Measurements from ENCODE around the gene KAT5.
"Not testable (repeated sequence)": the region's sequence is repeated elsewhere in the genome, so short reads cannot be mapped to it uniquely, and the experiment has no call there.

KAT5 gene

DNA sequence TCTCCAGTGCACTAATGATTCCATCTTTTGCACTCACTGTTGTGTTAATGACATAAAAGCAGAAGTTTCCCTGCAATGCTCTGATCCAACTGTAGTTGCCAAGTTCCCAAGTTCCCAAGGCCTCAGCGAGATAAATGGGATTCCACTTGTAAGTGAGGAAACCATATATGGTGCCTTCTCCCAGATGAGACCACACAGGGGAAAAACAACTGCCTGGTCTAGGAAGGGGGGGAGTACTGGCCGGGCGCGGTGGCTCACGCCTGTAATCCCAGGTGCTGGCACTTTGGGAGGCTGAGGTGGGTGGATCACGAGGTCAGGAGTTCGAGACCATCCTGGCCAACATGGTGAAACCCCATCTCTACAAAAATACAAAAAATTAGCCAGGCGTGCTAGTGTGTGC, 26.1 kb upstream of the KAT5 start:
- Histone ChIP-seq H2BK120ac (ENCODE audit: low read depth, low read length) (no peak overlapping the region), H3K9me3 (ENCODE audit: control insufficient read depth, low read length) (no peaks in the 10 kb centered on the region), H4K91ac (ENCODE audit: low read length) (no peak overlapping the region), H2BK12ac (ENCODE audit: low read length in 2 of 2) (no peak overlapping the region), H3K36me3 (ENCODE audit: control insufficient read depth in 1 of 2, insufficient read depth in 2 of 2, low read depth in 1 of 2, low read length in 2 of 2) (no peaks in the 10 kb centered on the region), H3K27ac (ENCODE audit: low read length, poor library complexity, severe bottlenecking) (no peak overlapping the region), H3K23ac (ENCODE audit: low read length in 2 of 2) (no peak overlapping the region), H3K4me1 (ENCODE audit: control insufficient read depth, insufficient read depth, low read depth, low read length) (no peaks in the 10 kb centered on the region), H3K14ac (ENCODE audit: low read length in 2 of 2) (no peak overlapping the region), H3K79me1 (replicated peaks; ENCODE audit: low read length, poor library complexity, severe bottlenecking) (no peaks in the 10 kb centered on the region), H3K4me2 (ENCODE audit: low read length, poor library complexity, severe bottlenecking) (no peak overlapping the region), H2AK5ac (ENCODE audit: low read length, severe bottlenecking) (no peak overlapping the region), H2AFZ (ENCODE audit: low read depth, low read length) (no peak overlapping the region), H3K18ac (ENCODE audit: low read depth in 1 of 2, low read length in 2 of 2) (no peak overlapping the region), H3K4me3 (ENCODE audit: insufficient read depth in 1 of 2, low read depth in 1 of 2, low read length in 2 of 2) (no peak overlapping the region), H3K27me3 (ENCODE audit: control insufficient read depth in 1 of 2, insufficient read depth in 1 of 2, low read length in 2 of 2) (peaks cover 23 to 24% of the 10 kb centered on the region in 2 experiments), H3K9ac (ENCODE audit: low read length) (no peak overlapping the region), H2BK15ac (ENCODE audit: low read depth, poor library complexity, severe bottlenecking) (no peak overlapping the region), H4K8ac (ENCODE audit: low read length) (no peak overlapping the region), H3K4ac (ENCODE audit: low read depth in 1 of 2, low read length in 2 of 2) (no peak overlapping the region), H2BK5ac (ENCODE audit: low read depth, low read length, poor library complexity, severe bottlenecking) (no peak overlapping the region)
- 93% methylated on average over 3 of the region's 8 CpGs for WGBS
- no peak for DNase-seq

DNA sequence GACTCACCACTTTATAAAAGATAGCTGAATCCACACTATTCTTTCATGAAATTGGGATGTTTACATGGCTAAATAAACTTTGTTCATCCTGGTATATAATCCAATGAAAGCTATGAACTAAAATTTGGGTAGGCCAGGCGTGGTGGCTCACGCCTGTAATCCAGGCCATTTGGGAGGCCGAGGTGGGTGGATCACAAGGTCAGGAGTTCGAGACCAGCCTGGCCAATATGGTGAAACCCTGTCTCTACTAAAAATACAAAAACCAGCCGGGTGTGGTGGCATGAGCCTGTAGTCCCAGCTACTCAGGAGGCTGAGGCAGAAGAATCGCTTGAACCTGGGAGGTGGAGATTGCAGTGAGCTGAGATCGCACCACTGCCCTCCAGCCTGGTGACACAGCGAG, 20.2 kb upstream of the KAT5 start:
- H4K8ac ChIP-seq (ENCODE audit: low read length); H2BK15ac ChIP-seq (ENCODE audit: low read depth, poor library complexity, severe bottlenecking); H3K14ac ChIP-seq (ENCODE audit: low read length in 2 of 2); H3K4me3 ChIP-seq (ENCODE audit: insufficient read depth in 1 of 2, low read depth in 1 of 2, low read length in 2 of 2); H4K91ac ChIP-seq (ENCODE audit: low read length); H3K9me3 ChIP-seq (ENCODE audit: control insufficient read depth, low read length); H3K4me2 ChIP-seq (ENCODE audit: low read length, poor library complexity, severe bottlenecking); H2AFZ ChIP-seq (ENCODE audit: low read depth, low read length); H3K79me1 ChIP-seq (replicated peaks; ENCODE audit: low read length, poor library complexity, severe bottlenecking); H3K9ac ChIP-seq (ENCODE audit: low read length); H3K18ac ChIP-seq (ENCODE audit: low read depth in 1 of 2, low read length in 2 of 2); H3K36me3 ChIP-seq (ENCODE audit: control insufficient read depth in 1 of 2, insufficient read depth in 2 of 2, low read depth in 1 of 2, low read length in 2 of 2); H2AK5ac ChIP-seq (ENCODE audit: low read length, severe bottlenecking); H2BK5ac ChIP-seq (ENCODE audit: low read depth, low read length, poor library complexity, severe bottlenecking); H3K27ac ChIP-seq (ENCODE audit: low read length, poor library complexity, severe bottlenecking); H2BK12ac ChIP-seq (ENCODE audit: low read length in 2 of 2); DNase-seq; H3K4ac ChIP-seq (ENCODE audit: low read depth in 1 of 2, low read length in 2 of 2); H3K23ac ChIP-seq (ENCODE audit: low read length in 2 of 2); H2BK120ac ChIP-seq (ENCODE audit: low read depth, low read length); H3K4me1 ChIP-seq (ENCODE audit: control insufficient read depth, insufficient read depth, low read depth, low read length): not testable (repeated sequence)
- peaks cover 6 to 17% of the 10 kb centered on the region in 2 experiments for H3K27me3 ChIP-seq (ENCODE audit: control insufficient read depth in 1 of 2, insufficient read depth in 1 of 2, low read length in 2 of 2)
- 92% methylated on average over 7 of the region's 8 CpGs for WGBS

DNA sequence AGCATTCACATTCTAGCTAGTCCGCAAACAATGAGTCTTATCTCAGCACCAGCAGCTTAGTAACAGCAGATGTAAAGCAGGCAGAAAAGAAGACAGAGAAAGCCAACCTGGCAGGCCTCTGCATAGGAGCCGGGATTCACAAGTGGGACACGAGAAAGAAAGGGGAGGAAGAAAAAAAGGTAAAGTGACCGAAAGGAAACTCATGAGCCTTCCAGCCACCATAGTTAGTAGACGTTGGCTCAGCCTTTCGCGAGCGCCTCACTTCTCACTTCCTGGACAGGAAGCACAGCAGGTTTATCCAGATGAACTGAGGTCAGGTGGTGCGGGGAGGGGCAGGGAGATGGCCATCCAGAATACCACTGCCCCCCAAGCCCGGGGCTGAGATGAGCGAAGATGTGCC, 19.7 kb upstream of the KAT5 start:
- Histone ChIP-seq H3K79me1 (replicated peaks; ENCODE audit: low read length, poor library complexity, severe bottlenecking) (no peaks in the 10 kb centered on the region), H3K27ac (ENCODE audit: low read length, poor library complexity, severe bottlenecking) (no peak overlapping the region), H3K9ac (ENCODE audit: low read length) (no peak overlapping the region), H4K8ac (ENCODE audit: low read length) (peak overlapping the region; percentile 41), H4K91ac (ENCODE audit: low read length) (no peak overlapping the region), H2AFZ (ENCODE audit: low read depth, low read length) (no peak overlapping the region), H2BK15ac (ENCODE audit: low read depth, poor library complexity, severe bottlenecking) (no peak overlapping the region), H2BK5ac (ENCODE audit: low read depth, low read length, poor library complexity, severe bottlenecking) (no peak overlapping the region), H3K4ac (ENCODE audit: low read depth in 1 of 2, low read length in 2 of 2) (no peak overlapping the region), H3K4me2 (ENCODE audit: low read length, poor library complexity, severe bottlenecking) (no peak overlapping the region), H2AK5ac (ENCODE audit: low read length, severe bottlenecking) (no peak overlapping the region), H2BK120ac (ENCODE audit: low read depth, low read length) (no peak overlapping the region), H3K23ac (ENCODE audit: low read length in 2 of 2) (no peak overlapping the region), H3K27me3 (ENCODE audit: control insufficient read depth in 1 of 2, insufficient read depth in 1 of 2, low read length in 2 of 2) (peaks cover 6 to 16% of the 10 kb centered on the region in 2 experiments), H3K36me3 (ENCODE audit: control insufficient read depth in 1 of 2, insufficient read depth in 2 of 2, low read depth in 1 of 2, low read length in 2 of 2) (no peaks in the 10 kb centered on the region), H3K9me3 (ENCODE audit: control insufficient read depth, low read length) (no peaks in the 10 kb centered on the region), H3K14ac (ENCODE audit: low read length in 2 of 2) (no peak overlapping the region), H3K4me1 (ENCODE audit: control insufficient read depth, insufficient read depth, low read depth, low read length) (no peaks in the 10 kb centered on the region), H3K18ac (ENCODE audit: low read depth in 1 of 2, low read length in 2 of 2) (no peak overlapping the region), H2BK12ac (ENCODE audit: low read length in 2 of 2) (no peak overlapping the region), H3K4me3 (ENCODE audit: insufficient read depth in 1 of 2, low read depth in 1 of 2, low read length in 2 of 2) (no peak overlapping the region)
- no peak for DNase-seq
- 84% methylated on average over 11 of the region's 11 CpGs for WGBS

DNA sequence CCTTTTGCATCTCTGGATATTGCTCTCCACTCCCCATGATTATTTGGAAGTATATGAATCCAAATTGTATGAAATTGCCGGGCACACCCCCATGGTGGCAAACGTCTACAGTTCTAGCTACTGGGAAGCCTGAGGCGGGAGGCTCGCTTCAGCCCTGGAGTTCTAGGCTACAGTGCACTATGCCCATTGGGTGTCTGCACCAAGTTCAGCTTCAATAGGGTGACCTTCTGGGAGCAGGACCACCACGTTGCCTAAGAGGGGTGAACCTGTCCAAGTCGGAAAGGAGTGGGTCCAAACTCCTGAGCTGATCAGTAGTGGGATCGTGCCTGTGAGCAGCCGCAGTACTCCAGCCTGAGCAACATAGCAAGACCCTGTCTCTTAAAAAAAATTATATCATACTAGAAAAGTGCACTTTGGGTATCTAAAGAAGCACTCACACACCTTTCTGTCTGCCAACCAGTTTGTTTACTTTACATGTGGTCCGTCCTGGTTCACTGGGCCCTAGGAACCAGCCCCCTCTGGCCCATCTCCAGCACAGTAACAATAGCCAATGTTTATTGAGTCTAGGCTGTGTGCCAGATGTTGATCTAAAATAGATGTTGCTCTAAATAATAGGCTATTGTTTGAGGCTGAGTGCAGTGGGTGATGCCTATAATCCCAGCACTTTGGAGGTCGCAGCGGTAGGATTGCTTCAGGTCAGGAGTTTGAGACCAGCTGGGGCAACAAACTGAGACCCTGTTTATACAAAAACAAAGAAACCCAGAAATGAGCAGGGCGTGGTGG, 16.4 kb upstream of the KAT5 start:
- Histone ChIP-seq H3K79me1 (replicated peaks; ENCODE audit: low read length, poor library complexity, severe bottlenecking) (no peaks in the 10 kb centered on the region), H3K27ac (ENCODE audit: low read length, poor library complexity, severe bottlenecking) (no peak overlapping the region), H3K9ac (ENCODE audit: low read length) (no peak overlapping the region), H2AK5ac (ENCODE audit: low read length, severe bottlenecking) (no peak overlapping the region), H3K4me2 (ENCODE audit: low read length, poor library complexity, severe bottlenecking) (no peak overlapping the region), H2AFZ (ENCODE audit: low read depth, low read length) (no peak overlapping the region), H2BK120ac (ENCODE audit: low read depth, low read length) (no peak overlapping the region), H2BK5ac (ENCODE audit: low read depth, low read length, poor library complexity, severe bottlenecking) (no peak overlapping the region), H3K4me1 (ENCODE audit: control insufficient read depth, insufficient read depth, low read depth, low read length) (no peaks in the 10 kb centered on the region), H3K23ac (ENCODE audit: low read length in 2 of 2) (no peak overlapping the region), H3K4ac (ENCODE audit: low read depth in 1 of 2, low read length in 2 of 2) (no peak overlapping the region), H3K14ac (ENCODE audit: low read length in 2 of 2) (no peak overlapping the region), H3K18ac (ENCODE audit: low read depth in 1 of 2, low read length in 2 of 2) (no peak overlapping the region), H4K8ac (ENCODE audit: low read length) (no peak overlapping the region), H2BK15ac (ENCODE audit: low read depth, poor library complexity, severe bottlenecking) (no peak overlapping the region), H3K27me3 (ENCODE audit: control insufficient read depth in 1 of 2, insufficient read depth in 1 of 2, low read length in 2 of 2) (peaks cover 25 to 29% of the 10 kb centered on the region in 2 experiments), H3K4me3 (ENCODE audit: insufficient read depth in 1 of 2, low read depth in 1 of 2, low read length in 2 of 2) (no peak overlapping the region), H2BK12ac (ENCODE audit: low read length in 2 of 2) (no peak overlapping the region), H4K91ac (ENCODE audit: low read length) (no peak overlapping the region), H3K9me3 (ENCODE audit: control insufficient read depth, low read length) (no peaks in the 10 kb centered on the region), H3K36me3 (ENCODE audit: control insufficient read depth in 1 of 2, insufficient read depth in 2 of 2, low read depth in 1 of 2, low read length in 2 of 2) (no peaks in the 10 kb centered on the region)
- 80% methylated on average over 12 of the region's 12 CpGs for WGBS
- DNase-seq: no peak

All from mesenchymal stem cell (in vitro differentiated cells and primary cell).